ENCODE results near the gene FRMPD1.

Gene FRMPD1

GRCh38 chr9:37788332-37788731, 137.6 kb downstream of the FRMPD1 start:
- no peak for DNase-seq

DNA sequence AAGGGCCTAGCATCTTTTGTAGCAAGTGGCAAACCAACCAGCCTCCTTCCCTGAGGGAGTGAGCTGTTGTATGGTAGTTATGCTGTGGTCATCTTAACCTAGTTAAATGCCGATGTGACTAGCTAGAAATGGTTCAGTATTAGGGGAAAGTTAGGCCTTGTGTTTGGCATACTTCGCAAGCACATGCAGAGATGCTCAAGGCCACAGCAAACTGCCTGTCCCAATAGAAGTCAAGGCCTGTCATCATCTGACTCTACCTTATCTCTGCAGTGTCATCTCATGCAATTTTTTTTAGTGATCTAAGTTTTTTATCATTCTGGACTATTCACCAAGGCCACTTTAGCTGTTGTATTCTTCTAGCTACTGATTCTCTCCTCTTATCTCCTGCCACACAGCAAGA, 139.3 kb downstream of the FRMPD1 start:
- no peak for DNase-seq

- no peak for DNase-seq
These were observed 141.4 kb downstream of the FRMPD1 start for GRCh38 chr9:37792122-37792521.

- no peak for DNase-seq
These were observed 145.5 kb downstream of the FRMPD1 start for GRCh38 chr9:37796232-37796631.

Measured in NCI-H526 (cell line).